PC-9 (cell line): Measurements from ENCODE around the gene CTDSP2.

Source experiments
- CTCF ChIP-seq: fragments of 200-600 bp; sonication (generic); conservative IDR thresholded peaks from 2 replicates; pipeline ENCODE4 v1.6.1; 2017; ENCODE audit warnings: mixed run types, antibody characterized with exemption, mild to moderate bottlenecking, moderate library complexity
- EZH2 ChIP-seq: fragments of 200-600 bp; sonication (generic); IDR thresholded peaks from 2 replicates; pipeline ENCODE4 v1.8.0; 2017; ENCODE audit warnings: antibody characterized with exemption, low read depth

- TF ChIP-seq CTCF (no peak), EZH2 (no peak)
Observed at GRCh38 chr12:57821474-57822214, 24.9 kb downstream of the CTDSP2 start.
